ENCODE results near the gene GANAB.
A peak's percentile ranks its signal among the peaks of the same experiment; 100 is the strongest.

Gene GANAB

DNA sequence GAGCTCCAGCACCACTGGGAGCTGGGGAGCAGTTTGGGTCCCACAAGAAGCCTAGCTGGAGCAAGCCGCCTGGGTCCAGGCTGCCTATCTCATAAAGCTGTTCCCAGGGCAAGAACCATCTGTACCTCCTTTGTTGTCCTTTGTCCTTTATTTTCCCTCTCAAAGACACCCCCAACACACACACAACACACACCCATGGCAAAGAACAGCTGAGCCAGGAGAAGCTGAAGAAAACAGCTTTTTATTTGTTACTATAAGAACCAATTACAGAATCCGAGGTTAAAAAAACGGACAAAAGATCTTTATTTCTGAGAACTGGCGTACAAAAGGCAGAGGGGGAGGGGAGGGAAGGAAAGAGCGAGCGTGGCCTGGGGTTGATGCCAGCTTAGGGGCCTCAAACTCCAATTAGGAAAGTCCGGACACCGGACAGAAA lies 53.4 kb downstream of the GANAB start:
- no peak overlapping the region for H3K23ac ChIP-seq (ENCODE audit: low read length in 2 of 2)
- H2AFZ ChIP-seq (ENCODE audit: low read depth, low read length): no peak overlapping the region
- no peak overlapping the region for H2BK12ac ChIP-seq (ENCODE audit: low read length in 2 of 2)
- no peak overlapping the region for H2AK5ac ChIP-seq (ENCODE audit: low read length, severe bottlenecking)
- no peak for DNase-seq
- peaks cover 55 to 60% of the 10 kb centered on the region in 2 experiments for H3K36me3 ChIP-seq (ENCODE audit: control insufficient read depth in 1 of 2, insufficient read depth in 2 of 2, low read depth in 1 of 2, low read length in 2 of 2)
- no peak overlapping the region for H2BK15ac ChIP-seq (ENCODE audit: low read depth, poor library complexity, severe bottlenecking)
- H3K9ac ChIP-seq (ENCODE audit: low read length): peak overlapping the region; percentile 95
- no peak overlapping the region for H2BK5ac ChIP-seq (ENCODE audit: low read depth, low read length, poor library complexity, severe bottlenecking)
- H3K79me1 ChIP-seq (replicated peaks; ENCODE audit: low read length, poor library complexity, severe bottlenecking): peaks cover 26% of the 10 kb centered on the region
- no peak overlapping the region for H2BK120ac ChIP-seq (ENCODE audit: low read depth, low read length)
- H3K4ac ChIP-seq (ENCODE audit: low read depth in 1 of 2, low read length in 2 of 2): no peak overlapping the region
- H3K18ac ChIP-seq (ENCODE audit: low read depth in 1 of 2, low read length in 2 of 2): no peak overlapping the region
- no peak overlapping the region for H3K4me2 ChIP-seq (ENCODE audit: low read length, poor library complexity, severe bottlenecking)
- no peak overlapping the region for H3K4me3 ChIP-seq (ENCODE audit: insufficient read depth in 1 of 2, low read depth in 1 of 2, low read length in 2 of 2)
- H4K8ac ChIP-seq (ENCODE audit: low read length): no peak overlapping the region
- H4K91ac ChIP-seq (ENCODE audit: low read length): no peak overlapping the region
- no peaks in the 10 kb centered on the region for H3K9me3 ChIP-seq (ENCODE audit: control insufficient read depth, low read length)
- 96% methylated on average over 7 of the region's 8 CpGs for WGBS
- no peak overlapping the region for H3K14ac ChIP-seq (ENCODE audit: low read length in 2 of 2)
- no peak overlapping the region for H3K27ac ChIP-seq (ENCODE audit: low read length, poor library complexity, severe bottlenecking)
- no peaks in the 10 kb centered on the region for H3K27me3 ChIP-seq (ENCODE audit: control insufficient read depth in 1 of 2, insufficient read depth in 1 of 2, low read length in 2 of 2)
- H3K4me1 ChIP-seq (ENCODE audit: control insufficient read depth, insufficient read depth, low read depth, low read length): peaks cover 13% of the 10 kb centered on the region

DNA sequence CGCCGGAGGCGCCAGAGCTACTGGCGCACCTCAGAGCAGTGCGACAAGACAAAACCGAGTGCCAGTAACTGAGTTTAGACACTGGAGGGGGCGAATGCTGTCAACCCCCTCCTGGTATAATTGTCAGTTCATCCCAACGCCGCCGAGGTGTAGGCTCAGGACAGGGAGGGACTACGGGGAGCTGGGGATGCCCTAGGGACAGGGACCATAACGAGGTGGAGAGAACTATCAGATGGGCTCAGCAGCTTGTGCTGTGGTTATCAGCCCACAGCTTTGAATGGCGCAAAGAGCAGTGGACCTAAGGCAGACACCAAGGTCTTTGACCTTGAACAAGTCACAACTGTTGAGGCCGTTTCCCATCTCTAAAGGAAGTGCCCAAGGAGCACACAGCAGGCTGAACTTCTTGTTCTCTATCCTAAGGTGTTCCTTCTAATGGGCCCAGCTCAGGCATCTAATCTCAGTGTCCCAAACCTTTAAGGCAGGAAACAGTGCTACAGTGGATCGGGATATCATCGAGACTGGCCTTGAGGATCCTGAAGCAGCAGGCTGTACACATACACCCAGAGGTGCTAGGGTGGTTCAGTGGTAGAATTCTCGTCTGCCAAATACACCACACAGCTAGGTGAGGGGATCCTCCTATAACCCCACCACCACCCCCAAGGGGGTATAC lies 54.1 kb downstream of the GANAB start:
- H3K36me3 ChIP-seq (ENCODE audit: control insufficient read depth in 1 of 2, insufficient read depth in 2 of 2, low read depth in 1 of 2, low read length in 2 of 2): peaks cover 54 to 55% of the 10 kb centered on the region in 2 experiments
- no peak overlapping the region for H3K23ac ChIP-seq (ENCODE audit: low read length in 2 of 2)
- no peak overlapping the region for H2BK120ac ChIP-seq (ENCODE audit: low read depth, low read length)
- peak overlapping the region; percentile 21 for H2AFZ ChIP-seq (ENCODE audit: low read depth, low read length)
- H3K27ac ChIP-seq (ENCODE audit: low read length, poor library complexity, severe bottlenecking): peak overlapping the region; percentile 88
- H2BK12ac ChIP-seq (ENCODE audit: low read length in 2 of 2): no peak overlapping the region
- H3K9ac ChIP-seq (ENCODE audit: low read length): peak overlapping the region; percentile 95
- no peaks in the 10 kb centered on the region for H3K27me3 ChIP-seq (ENCODE audit: control insufficient read depth in 1 of 2, insufficient read depth in 1 of 2, low read length in 2 of 2)
- DNase-seq: no peak
- H2AK5ac ChIP-seq (ENCODE audit: low read length, severe bottlenecking): no peak overlapping the region
- H3K79me1 ChIP-seq (replicated peaks; ENCODE audit: low read length, poor library complexity, severe bottlenecking): peaks cover 30% of the 10 kb centered on the region
- no peak overlapping the region for H3K14ac ChIP-seq (ENCODE audit: low read length in 2 of 2)
- 25% methylated on average over 16 of the region's 17 CpGs for WGBS
- peak overlapping the region in 1 of 2 experiments; percentile 57 for H3K4ac ChIP-seq (ENCODE audit: low read depth in 1 of 2, low read length in 2 of 2)
- peak overlapping the region; percentile 73 for H4K8ac ChIP-seq (ENCODE audit: low read length)
- peak overlapping the region in 1 of 2 experiments; percentile 68 for H3K18ac ChIP-seq (ENCODE audit: low read depth in 1 of 2, low read length in 2 of 2)
- peak overlapping the region; percentile 5 for H4K91ac ChIP-seq (ENCODE audit: low read length)
- H3K4me3 ChIP-seq (ENCODE audit: insufficient read depth in 1 of 2, low read depth in 1 of 2, low read length in 2 of 2): peak overlapping the region; percentile 52 to 93
- H2BK5ac ChIP-seq (ENCODE audit: low read depth, low read length, poor library complexity, severe bottlenecking): peak overlapping the region; percentile 50
- no peaks in the 10 kb centered on the region for H3K9me3 ChIP-seq (ENCODE audit: control insufficient read depth, low read length)
- peaks cover 13% of the 10 kb centered on the region for H3K4me1 ChIP-seq (ENCODE audit: control insufficient read depth, insufficient read depth, low read depth, low read length)
- H3K4me2 ChIP-seq (ENCODE audit: low read length, poor library complexity, severe bottlenecking): peak overlapping the region; percentile 75
- H2BK15ac ChIP-seq (ENCODE audit: low read depth, poor library complexity, severe bottlenecking): no peak overlapping the region

GRCh38 chr11:62591448-62592145 lies 54.8 kb downstream of the GANAB start, which contains the start of gene TUT1:
TSS of gene TUT1 (minus strand) at chr11:62591523. CDS start at chr11:62591485, 38 bp downstream.
- Histone ChIP-seq H3K18ac (ENCODE audit: low read depth in 1 of 2, low read length in 2 of 2) (peak within 1 kb of the TSS; percentile 70 to 73), H2AK5ac (ENCODE audit: low read length, severe bottlenecking) (no peak within 1 kb of the TSS), H3K14ac (ENCODE audit: low read length in 2 of 2) (no peak within 1 kb of the TSS), H3K79me1 (replicated peaks; ENCODE audit: low read length, poor library complexity, severe bottlenecking) (peaks cover 28% of the 10 kb centered on the region), H3K36me3 (ENCODE audit: control insufficient read depth in 1 of 2, insufficient read depth in 2 of 2, low read depth in 1 of 2, low read length in 2 of 2) (peaks cover 51 to 52% of the 10 kb centered on the region in 2 experiments), H3K9ac (ENCODE audit: low read length) (peak within 1 kb of the TSS; percentile 95), H3K4me3 (ENCODE audit: insufficient read depth in 1 of 2, low read depth in 1 of 2, low read length in 2 of 2) (peak within 1 kb of the TSS; percentile 82 to 93), H3K27me3 (ENCODE audit: control insufficient read depth in 1 of 2, insufficient read depth in 1 of 2, low read length in 2 of 2) (no peaks in the 10 kb centered on the region), H2AFZ (ENCODE audit: low read depth, low read length) (peak within 1 kb of the TSS; percentile 62), H4K91ac (ENCODE audit: low read length) (peak within 1 kb of the TSS; percentile 81), H3K9me3 (ENCODE audit: control insufficient read depth, low read length) (no peaks in the 10 kb centered on the region), H2BK12ac (ENCODE audit: low read length in 2 of 2) (no peak within 1 kb of the TSS), H3K4me1 (ENCODE audit: control insufficient read depth, insufficient read depth, low read depth, low read length) (peaks cover 13% of the 10 kb centered on the region), H3K4me2 (ENCODE audit: low read length, poor library complexity, severe bottlenecking) (peak within 1 kb of the TSS; percentile 77), H3K4ac (ENCODE audit: low read depth in 1 of 2, low read length in 2 of 2) (peak within 1 kb of the TSS in 1 of 2 experiments; percentile 95), H2BK5ac (ENCODE audit: low read depth, low read length, poor library complexity, severe bottlenecking) (peak within 1 kb of the TSS; percentile 50), H3K23ac (ENCODE audit: low read length in 2 of 2) (peak within 1 kb of the TSS in 1 of 2 experiments; percentile 42), H4K8ac (ENCODE audit: low read length) (peak within 1 kb of the TSS; percentile 73), H2BK120ac (ENCODE audit: low read depth, low read length) (peak within 1 kb of the TSS; percentile 54), H3K27ac (ENCODE audit: low read length, poor library complexity, severe bottlenecking) (peak within 1 kb of the TSS; percentile 93), H2BK15ac (ENCODE audit: low read depth, poor library complexity, severe bottlenecking) (peak within 1 kb of the TSS; percentile 62)
- peak; percentile 100 for DNase-seq
- WGBS: under 1% methylated on average over 58 of the region's 58 CpGs

- 76% methylated on average over 15 of the region's 18 CpGs for WGBS
- Histone ChIP-seq H3K14ac (ENCODE audit: low read length in 2 of 2) (no peak overlapping the region), H2BK120ac (ENCODE audit: low read depth, low read length) (no peak overlapping the region), H3K4ac (ENCODE audit: low read depth in 1 of 2, low read length in 2 of 2) (no peak overlapping the region), H3K27ac (ENCODE audit: low read length, poor library complexity, severe bottlenecking) (no peak overlapping the region), H3K79me1 (replicated peaks; ENCODE audit: low read length, poor library complexity, severe bottlenecking) (peaks cover 19% of the 10 kb centered on the region), H2BK12ac (ENCODE audit: low read length in 2 of 2) (no peak overlapping the region), H4K8ac (ENCODE audit: low read length) (no peak overlapping the region), H2AFZ (ENCODE audit: low read depth, low read length) (no peak overlapping the region), H2BK5ac (ENCODE audit: low read depth, low read length, poor library complexity, severe bottlenecking) (no peak overlapping the region), H2AK5ac (ENCODE audit: low read length, severe bottlenecking) (no peak overlapping the region), H3K9ac (ENCODE audit: low read length) (peak overlapping the region; percentile 30), H3K4me2 (ENCODE audit: low read length, poor library complexity, severe bottlenecking) (no peak overlapping the region), H3K4me1 (ENCODE audit: control insufficient read depth, insufficient read depth, low read depth, low read length) (peaks cover 15% of the 10 kb centered on the region), H3K36me3 (ENCODE audit: control insufficient read depth in 1 of 2, insufficient read depth in 2 of 2, low read depth in 1 of 2, low read length in 2 of 2) (peaks cover 39 to 40% of the 10 kb centered on the region in 2 experiments), H3K9me3 (ENCODE audit: control insufficient read depth, low read length) (no peaks in the 10 kb centered on the region), H3K18ac (ENCODE audit: low read depth in 1 of 2, low read length in 2 of 2) (no peak overlapping the region), H3K23ac (ENCODE audit: low read length in 2 of 2) (no peak overlapping the region), H4K91ac (ENCODE audit: low read length) (no peak overlapping the region), H2BK15ac (ENCODE audit: low read depth, poor library complexity, severe bottlenecking) (no peak overlapping the region), H3K27me3 (ENCODE audit: control insufficient read depth in 1 of 2, insufficient read depth in 1 of 2, low read length in 2 of 2) (no peaks in the 10 kb centered on the region), H3K4me3 (ENCODE audit: insufficient read depth in 1 of 2, low read depth in 1 of 2, low read length in 2 of 2) (no peak overlapping the region)
- DNase-seq: peak; percentile 57
Measured at GRCh38 chr11:62588966-62589637, 57.3 kb downstream of the GANAB start.
